ENCODE data around the gene ERVMER34-1.

ERVMER34-1 gene

GRCh38 chr4:52750819-52751486 lies at the start of gene ERVMER34-1:
TSS of gene ERVMER34-1 (minus strand) at chr4:52751425. CDS start at chr4:52745520, 5,905 bp downstream.
- no peak for DNase-seq

- no peak for DNase-seq
Measured at GRCh38 chr4:52799813-52800212, 48.6 kb upstream of the ERVMER34-1 start.

GRCh38 chr4:52795533-52795932 lies 44.3 kb upstream of the ERVMER34-1 start:
- DNase-seq: no peak

GRCh38 chr4:52791936-52792335 lies 40.7 kb upstream of the ERVMER34-1 start:
- DNase-seq: no peak

- DNase-seq: no peak
Measured at GRCh38 chr4:52789774-52790173, 38.5 kb upstream of the ERVMER34-1 start.

GRCh38 chr4:52788806-52789205 lies 37.6 kb upstream of the ERVMER34-1 start:
- no peak for DNase-seq

- DNase-seq: no peak
Measured at GRCh38 chr4:52783069-52783468, 31.8 kb upstream of the ERVMER34-1 start.

- no peak for DNase-seq
Measured at GRCh38 chr4:52780617-52781354, 29.6 kb upstream of the ERVMER34-1 start.

- no peak for DNase-seq
Measured at GRCh38 chr4:52780206-52780605, 29.0 kb upstream of the ERVMER34-1 start.

- DNase-seq: no peak
Measured at GRCh38 chr4:52760256-52760655, 9.0 kb upstream of the ERVMER34-1 start.

GRCh38 chr4:52755426-52755825 lies 4.2 kb upstream of the ERVMER34-1 start:
- no peak for DNase-seq

- DNase-seq: no peak
Measured at GRCh38 chr4:52752936-52753335, 1.7 kb upstream of the ERVMER34-1 start.

GRCh38 chr4:52751487-52751911 lies 274 bp upstream of the ERVMER34-1 start:
- DNase-seq: no peak

GRCh38 chr4:52750213-52750612 lies 1.0 kb downstream of the ERVMER34-1 start:
- no peak for DNase-seq

GRCh38 chr4:52748432-52748831 lies 2.8 kb downstream of the ERVMER34-1 start:
- no peak for DNase-seq

- DNase-seq: no peak
Measured at GRCh38 chr4:52744588-52744987, 6.6 kb downstream of the ERVMER34-1 start.

- no peak for DNase-seq
Measured at GRCh38 chr4:52743444-52744019, 7.7 kb downstream of the ERVMER34-1 start.

- DNase-seq: no peak
Measured at GRCh38 chr4:52729586-52729985, 21.6 kb downstream of the ERVMER34-1 start.

GRCh38 chr4:52728691-52729240 lies 22.5 kb downstream of the ERVMER34-1 start:
- DNase-seq: no peak

GRCh38 chr4:52726826-52727580 lies 24.2 kb downstream of the ERVMER34-1 start:
- no peak for DNase-seq

- peak; percentile 89 to 90 for DNase-seq
Measured at GRCh38 chr4:52721968-52722815, 29.0 kb downstream of the ERVMER34-1 start.

- DNase-seq: no peak
Measured at GRCh38 chr4:52718123-52718522, 33.1 kb downstream of the ERVMER34-1 start.

All from CD4-positive, alpha-beta T cell treated with Interleukin-1 beta for 1 hour (primary cell).